Measurements from ENCODE around the gene G0S2.

- TF ChIP-seq CTCF (IDR thresholded peaks at IDR 0.05; ENCODE audit: low read depth, low read length, poor library complexity, severe bottlenecking): no peak
- no peak for TF ChIP-seq EZH2phosphoT487 (IDR thresholded peaks at IDR 0.05; ENCODE audit: borderline replicate concordance, low read length)
These were observed 32.1 kb downstream of the G0S2 start for GRCh38 chr1:209707308-209707707.
